HL-60 (cell line): ENCODE data around the gene LRRC3.

Experiments
- REST ChIP-seq: IDR thresholded peaks from 2 replicates; pipeline ENCODE4 v1.6.1; 2012; ENCODE audit warnings: low read depth; ENCODE audit not compliant: insufficient replicate concordance
- TF ChIP-seq, protein P1 (sequence below): IDR thresholded peaks from one replicate; pipeline ENCODE4 v1.5.1; 2011; ENCODE audit warnings: low read length, control low read depth, inconsistent platforms; ENCODE audit not compliant: insufficient read depth

DNA sequence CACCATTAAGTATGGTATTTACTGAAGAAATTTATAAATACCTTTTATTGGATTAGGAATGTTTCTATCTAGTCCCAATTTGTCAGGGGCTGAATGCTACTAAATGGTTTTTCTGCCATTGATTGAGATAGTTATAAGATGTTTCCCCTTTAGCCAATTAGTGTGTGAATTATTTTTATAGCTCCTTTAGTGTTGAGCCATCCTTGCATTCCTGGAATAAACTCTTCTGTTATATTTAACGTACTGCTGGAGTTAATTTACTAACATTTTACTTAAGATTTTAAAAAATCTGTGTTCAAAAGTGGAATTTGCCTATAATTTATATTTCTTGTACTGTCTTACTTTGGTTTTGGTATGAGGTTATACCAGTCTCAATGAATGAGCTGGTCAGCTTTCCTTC lies 25.4 kb upstream of the LRRC3 start:
- no peak for TF ChIP-seq REST
- TF ChIP-seq, protein P1, sequence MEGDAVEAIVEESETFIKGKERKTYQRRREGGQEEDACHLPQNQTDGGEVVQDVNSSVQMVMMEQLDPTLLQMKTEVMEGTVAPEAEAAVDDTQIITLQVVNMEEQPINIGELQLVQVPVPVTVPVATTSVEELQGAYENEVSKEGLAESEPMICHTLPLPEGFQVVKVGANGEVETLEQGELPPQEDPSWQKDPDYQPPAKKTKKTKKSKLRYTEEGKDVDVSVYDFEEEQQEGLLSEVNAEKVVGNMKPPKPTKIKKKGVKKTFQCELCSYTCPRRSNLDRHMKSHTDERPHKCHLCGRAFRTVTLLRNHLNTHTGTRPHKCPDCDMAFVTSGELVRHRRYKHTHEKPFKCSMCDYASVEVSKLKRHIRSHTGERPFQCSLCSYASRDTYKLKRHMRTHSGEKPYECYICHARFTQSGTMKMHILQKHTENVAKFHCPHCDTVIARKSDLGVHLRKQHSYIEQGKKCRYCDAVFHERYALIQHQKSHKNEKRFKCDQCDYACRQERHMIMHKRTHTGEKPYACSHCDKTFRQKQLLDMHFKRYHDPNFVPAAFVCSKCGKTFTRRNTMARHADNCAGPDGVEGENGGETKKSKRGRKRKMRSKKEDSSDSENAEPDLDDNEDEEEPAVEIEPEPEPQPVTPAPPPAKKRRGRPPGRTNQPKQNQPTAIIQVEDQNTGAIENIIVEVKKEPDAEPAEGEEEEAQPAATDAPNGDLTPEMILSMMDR: no peak
